HG03045 (cell line): ENCODE data around the gene AK4.

Source experiments
- ATAC-seq: cut with Tn5 transposase; IDR thresholded peaks from one replicate; pipeline ENCODE4 v1.9.1; 2021; ENCODE audit warnings: mild to moderate bottlenecking, moderate library complexity; ENCODE audit not compliant: unreplicated experiment

The AK4 gene

DNA sequence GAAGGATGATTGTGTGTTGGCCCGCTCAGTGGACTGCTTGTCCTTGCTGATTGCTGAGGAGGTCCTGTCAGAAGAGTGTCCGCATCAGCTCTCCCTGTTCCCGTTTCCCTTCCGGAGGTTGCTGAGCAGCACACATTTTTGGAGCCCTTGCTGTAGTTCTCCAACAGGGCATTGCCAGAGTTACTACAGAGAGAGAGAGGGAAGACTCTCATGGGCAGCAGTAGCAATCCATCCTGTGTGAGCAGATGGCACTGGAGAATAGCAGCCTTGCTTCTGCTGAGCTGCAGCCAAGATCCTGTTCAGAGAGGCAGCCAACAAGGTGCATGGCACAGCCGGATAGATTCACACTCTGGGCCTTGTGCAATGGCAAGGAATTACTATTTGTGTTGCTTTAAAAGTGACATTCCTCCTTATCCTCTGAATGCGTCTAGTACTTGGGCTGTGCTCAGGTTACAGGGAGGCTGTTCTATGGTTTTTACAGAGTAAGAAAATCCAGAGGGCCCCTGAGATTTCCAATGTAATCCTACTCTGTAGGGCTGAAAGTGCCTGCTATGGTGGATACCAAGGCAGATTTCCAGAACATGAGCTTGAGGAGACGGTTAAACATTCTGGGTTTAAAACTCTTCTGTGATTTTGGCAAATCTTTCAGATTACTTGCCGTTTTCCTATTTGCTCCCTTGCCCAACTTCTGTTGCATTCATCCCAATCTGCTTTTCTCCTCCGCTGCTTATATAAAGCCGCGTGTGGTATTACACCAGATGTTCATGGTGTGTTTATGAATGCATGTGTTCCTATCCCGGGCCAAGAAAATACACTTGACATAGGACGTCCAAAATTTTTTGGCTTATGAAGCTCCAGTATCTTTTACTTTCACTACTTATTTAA is 27.4 kb downstream of the AK4 start:
- no peak for ATAC-seq

GRCh38 chr1:65176056-65176450 is 28.1 kb downstream of the AK4 start:
- no peak for ATAC-seq

DNA sequence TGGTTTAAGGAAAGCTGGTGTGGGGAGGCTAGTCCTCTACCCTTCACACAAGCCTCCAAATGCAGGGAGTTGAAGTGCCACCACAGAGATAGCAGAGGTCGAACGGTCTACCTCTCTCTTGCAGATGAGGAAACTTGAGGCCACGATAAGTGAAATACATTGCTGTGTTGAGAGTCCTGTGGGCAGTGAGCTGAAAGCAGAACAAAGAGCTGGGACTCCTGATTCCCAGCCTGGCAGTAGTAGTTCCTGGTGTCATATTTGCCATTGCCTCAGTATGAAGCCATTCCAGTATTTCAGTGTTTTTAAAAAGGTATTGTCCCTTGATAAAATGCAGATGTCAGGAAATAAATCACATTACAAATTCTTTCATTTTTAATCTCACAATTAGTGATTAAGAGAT is 28.6 kb downstream of the AK4 start:
- ATAC-seq = no peak

DNA sequence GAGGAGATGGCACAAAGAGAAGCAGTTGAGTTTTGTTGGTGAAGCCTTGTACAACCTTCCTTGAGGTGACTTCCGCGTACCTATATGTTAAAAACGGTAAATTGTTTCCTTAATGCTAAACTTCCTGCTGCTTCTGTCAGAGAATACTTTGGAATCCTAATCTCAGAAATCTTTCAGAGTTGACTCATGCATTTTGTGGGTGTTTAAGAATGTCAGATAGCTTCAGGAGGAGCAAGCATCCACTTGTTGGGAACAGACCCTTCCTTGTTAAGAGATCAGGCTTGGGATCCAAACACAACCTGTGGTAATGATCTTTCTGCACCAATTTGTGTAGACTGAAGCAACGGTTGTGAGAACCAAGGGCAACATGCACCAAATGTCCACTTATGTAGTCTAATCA is 29.5 kb downstream of the AK4 start:
- ATAC-seq = no peak

- ATAC-seq = no peak
Measured at GRCh38 chr1:65178235-65178634, 30.2 kb downstream of the AK4 start.

DNA sequence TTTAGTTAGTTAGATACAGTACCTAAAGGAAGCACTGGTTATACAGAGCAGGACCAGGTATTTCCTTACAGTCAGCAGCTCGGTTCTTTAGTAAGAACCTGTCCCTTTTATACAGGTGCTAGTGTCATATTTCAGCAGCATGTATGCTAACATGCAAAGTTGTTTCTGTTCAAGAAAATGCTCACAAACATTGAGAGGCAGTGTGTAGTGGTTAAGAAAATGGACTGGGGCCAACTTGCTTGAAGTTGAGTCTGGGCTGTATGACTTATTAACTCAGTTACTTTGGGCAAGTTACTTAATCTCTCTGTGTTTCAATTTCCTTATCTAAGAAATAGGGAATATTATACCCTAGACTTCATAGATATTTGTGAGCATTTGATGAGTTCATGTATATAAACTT is 31.1 kb downstream of the AK4 start:
- ATAC-seq = no peak

DNA sequence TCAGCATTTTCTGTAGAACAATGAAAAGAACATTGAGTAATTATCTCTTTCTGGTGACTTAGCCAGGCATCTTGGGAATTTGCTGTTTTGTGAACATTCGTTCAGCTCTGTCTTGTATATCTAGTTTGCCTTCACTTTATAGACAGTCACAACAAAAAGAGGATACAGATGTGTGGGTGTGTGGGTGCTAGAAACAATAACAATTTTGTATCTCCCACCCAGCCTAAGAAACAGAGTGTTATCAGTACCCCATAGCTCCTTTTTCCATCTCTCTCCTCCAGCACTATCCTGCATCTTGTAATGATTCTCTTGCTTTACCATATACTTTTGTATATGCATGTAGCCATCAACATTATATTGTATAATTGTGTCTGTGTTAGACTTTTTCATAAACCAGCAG is 33.0 kb downstream of the AK4 start:
- no peak for ATAC-seq

GRCh38 chr1:65182658-65183268 is 34.8 kb downstream of the AK4 start:
- ATAC-seq = no peak

GRCh38 chr1:65189576-65190115 is 41.6 kb downstream of the AK4 start:
- no peak for ATAC-seq

- ATAC-seq = no peak
Measured at GRCh38 chr1:65190229-65190628, 42.2 kb downstream of the AK4 start.

- ATAC-seq = no peak
Measured at GRCh38 chr1:65193129-65193695, 45.2 kb downstream of the AK4 start.

- ATAC-seq = no peak
Measured at GRCh38 chr1:65195495-65196417, 47.8 kb downstream of the AK4 start.

DNA sequence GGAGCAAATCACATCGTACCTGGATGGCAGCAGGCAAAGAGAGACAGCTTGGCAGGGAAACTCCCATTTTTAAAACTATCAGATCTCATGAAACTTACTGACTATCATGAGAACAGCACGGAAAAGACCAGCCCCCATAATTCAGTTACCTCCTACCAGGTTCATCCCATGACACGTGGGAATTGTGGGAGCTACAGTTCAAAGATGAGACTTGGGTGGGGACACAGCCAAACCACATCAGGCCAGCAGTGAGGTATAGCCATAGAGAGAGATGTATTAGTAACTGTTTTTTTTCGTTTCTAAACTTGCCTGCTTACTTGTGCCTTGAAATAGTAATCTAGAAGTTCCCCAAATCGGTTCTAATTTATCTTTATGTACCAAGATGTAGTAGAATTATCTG is 48.9 kb downstream of the AK4 start:
- ATAC-seq = no peak

- ATAC-seq = no peak
Measured at GRCh38 chr1:65197636-65198035, 49.6 kb downstream of the AK4 start.

DNA sequence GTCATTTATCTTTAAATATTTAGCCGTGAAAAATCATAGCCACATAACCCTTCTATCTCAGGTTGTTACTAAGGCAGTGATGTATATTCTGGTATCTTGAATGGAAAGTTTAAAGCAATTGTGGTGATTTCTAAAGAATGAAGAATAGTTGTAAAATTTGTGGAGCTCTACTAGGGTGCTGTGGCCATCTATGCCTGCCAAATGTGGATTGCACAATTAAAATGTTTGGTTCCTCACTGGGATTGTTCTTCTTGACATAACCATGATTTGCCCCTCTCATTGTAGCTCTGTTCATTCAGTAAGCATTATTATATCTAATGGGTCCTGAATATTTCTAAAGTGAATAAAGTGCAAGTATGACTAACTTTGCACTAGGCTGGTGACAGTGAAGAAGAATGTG is 50.1 kb downstream of the AK4 start:
- ATAC-seq = no peak

GRCh38 chr1:65200411-65200810 is 52.4 kb downstream of the AK4 start:
- ATAC-seq = no peak

DNA sequence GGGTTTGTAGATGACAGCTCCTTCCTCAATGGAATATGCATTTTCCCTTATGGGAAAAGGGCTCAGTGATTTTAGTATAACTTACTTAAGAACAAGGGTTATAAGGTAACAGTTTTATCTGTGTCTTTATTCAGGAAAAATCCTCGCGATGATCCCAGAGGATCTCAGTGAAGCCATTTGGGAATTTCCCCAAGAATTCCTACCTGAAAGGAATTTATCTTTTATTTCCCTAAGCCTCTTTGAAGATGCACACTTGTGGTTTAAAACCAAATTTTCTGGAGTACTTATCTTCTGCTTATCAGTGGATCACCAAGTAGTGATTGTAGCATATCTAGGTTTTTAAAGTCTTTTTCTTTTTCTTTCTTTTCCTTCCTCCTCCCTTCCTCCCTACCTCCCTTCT is 58.8 kb downstream of the AK4 start:
- no peak for ATAC-seq

GRCh38 chr1:65207317-65207716 is 59.3 kb downstream of the AK4 start:
- ATAC-seq = peak; percentile 59

- ATAC-seq = no peak
Measured at GRCh38 chr1:65208563-65208973, 60.6 kb downstream of the AK4 start.

- no peak for ATAC-seq
Measured at GRCh38 chr1:65209005-65209885, 61.2 kb downstream of the AK4 start.
